ENCODE measurements around the gene ZMAT5.

DNA sequence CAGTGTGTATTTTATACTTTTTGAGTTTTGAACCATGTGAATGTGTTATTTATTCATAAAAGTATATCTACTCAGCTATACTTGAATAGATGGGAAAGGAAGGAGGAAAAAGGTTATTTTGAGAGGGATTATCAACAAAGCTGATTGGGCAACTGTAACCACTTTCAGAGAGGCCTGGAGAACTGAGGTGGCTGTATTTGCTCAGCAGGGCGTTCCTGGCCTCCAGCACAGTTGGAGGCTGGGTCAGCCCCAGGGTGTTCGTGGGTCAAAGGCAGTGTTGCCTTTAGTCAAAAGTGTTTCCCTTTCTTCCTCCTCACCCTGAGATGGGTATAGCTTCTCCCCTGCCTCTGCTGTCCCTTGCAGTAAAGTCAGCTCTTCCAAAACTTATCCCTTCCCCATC lies 44.6 kb upstream of the ZMAT5 start:
- TF ChIP-seq CTCF (IDR thresholded peaks at IDR 0.05; ENCODE audit: low read length) (no peak), EZH2 (IDR thresholded peaks at IDR 0.05; ENCODE audit: borderline replicate concordance, low read length) (no peak)

Measured in OCI-LY1 (cell line).